ENCODE measurements around the gene NOSTRIN. TPM values are rescaled to one million over a fixed set of nuclear protein-coding genes. Genes with fewer than 3 reads are reported as not detected.

The NOSTRIN gene
- total and polyA plus RNA-seq, 2 of the 8 experiments (the other 6 are each of a cell fraction or from before 2014, with no cell fraction given) = not detected

DNA sequence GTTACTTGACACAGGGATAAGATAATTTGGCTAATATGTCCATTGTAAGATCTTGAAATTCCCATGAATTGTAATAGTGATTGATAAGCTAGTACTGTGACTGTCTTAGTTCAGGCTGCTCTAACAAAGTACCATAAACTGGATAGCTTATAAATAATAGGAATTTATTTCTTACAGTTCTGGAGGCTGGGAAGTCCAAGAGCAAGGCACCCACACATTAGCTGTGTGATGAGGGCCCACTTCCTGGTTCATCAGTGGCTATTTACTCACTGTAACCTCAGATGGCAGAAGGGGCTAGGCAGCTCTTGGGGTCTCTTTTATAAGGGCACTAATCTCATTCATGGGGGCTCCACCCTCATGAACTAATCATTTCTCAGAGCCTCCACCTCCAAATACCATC is 28.5 kb downstream of the NOSTRIN start (continued):
- TF ChIP-seq, protein P1, sequence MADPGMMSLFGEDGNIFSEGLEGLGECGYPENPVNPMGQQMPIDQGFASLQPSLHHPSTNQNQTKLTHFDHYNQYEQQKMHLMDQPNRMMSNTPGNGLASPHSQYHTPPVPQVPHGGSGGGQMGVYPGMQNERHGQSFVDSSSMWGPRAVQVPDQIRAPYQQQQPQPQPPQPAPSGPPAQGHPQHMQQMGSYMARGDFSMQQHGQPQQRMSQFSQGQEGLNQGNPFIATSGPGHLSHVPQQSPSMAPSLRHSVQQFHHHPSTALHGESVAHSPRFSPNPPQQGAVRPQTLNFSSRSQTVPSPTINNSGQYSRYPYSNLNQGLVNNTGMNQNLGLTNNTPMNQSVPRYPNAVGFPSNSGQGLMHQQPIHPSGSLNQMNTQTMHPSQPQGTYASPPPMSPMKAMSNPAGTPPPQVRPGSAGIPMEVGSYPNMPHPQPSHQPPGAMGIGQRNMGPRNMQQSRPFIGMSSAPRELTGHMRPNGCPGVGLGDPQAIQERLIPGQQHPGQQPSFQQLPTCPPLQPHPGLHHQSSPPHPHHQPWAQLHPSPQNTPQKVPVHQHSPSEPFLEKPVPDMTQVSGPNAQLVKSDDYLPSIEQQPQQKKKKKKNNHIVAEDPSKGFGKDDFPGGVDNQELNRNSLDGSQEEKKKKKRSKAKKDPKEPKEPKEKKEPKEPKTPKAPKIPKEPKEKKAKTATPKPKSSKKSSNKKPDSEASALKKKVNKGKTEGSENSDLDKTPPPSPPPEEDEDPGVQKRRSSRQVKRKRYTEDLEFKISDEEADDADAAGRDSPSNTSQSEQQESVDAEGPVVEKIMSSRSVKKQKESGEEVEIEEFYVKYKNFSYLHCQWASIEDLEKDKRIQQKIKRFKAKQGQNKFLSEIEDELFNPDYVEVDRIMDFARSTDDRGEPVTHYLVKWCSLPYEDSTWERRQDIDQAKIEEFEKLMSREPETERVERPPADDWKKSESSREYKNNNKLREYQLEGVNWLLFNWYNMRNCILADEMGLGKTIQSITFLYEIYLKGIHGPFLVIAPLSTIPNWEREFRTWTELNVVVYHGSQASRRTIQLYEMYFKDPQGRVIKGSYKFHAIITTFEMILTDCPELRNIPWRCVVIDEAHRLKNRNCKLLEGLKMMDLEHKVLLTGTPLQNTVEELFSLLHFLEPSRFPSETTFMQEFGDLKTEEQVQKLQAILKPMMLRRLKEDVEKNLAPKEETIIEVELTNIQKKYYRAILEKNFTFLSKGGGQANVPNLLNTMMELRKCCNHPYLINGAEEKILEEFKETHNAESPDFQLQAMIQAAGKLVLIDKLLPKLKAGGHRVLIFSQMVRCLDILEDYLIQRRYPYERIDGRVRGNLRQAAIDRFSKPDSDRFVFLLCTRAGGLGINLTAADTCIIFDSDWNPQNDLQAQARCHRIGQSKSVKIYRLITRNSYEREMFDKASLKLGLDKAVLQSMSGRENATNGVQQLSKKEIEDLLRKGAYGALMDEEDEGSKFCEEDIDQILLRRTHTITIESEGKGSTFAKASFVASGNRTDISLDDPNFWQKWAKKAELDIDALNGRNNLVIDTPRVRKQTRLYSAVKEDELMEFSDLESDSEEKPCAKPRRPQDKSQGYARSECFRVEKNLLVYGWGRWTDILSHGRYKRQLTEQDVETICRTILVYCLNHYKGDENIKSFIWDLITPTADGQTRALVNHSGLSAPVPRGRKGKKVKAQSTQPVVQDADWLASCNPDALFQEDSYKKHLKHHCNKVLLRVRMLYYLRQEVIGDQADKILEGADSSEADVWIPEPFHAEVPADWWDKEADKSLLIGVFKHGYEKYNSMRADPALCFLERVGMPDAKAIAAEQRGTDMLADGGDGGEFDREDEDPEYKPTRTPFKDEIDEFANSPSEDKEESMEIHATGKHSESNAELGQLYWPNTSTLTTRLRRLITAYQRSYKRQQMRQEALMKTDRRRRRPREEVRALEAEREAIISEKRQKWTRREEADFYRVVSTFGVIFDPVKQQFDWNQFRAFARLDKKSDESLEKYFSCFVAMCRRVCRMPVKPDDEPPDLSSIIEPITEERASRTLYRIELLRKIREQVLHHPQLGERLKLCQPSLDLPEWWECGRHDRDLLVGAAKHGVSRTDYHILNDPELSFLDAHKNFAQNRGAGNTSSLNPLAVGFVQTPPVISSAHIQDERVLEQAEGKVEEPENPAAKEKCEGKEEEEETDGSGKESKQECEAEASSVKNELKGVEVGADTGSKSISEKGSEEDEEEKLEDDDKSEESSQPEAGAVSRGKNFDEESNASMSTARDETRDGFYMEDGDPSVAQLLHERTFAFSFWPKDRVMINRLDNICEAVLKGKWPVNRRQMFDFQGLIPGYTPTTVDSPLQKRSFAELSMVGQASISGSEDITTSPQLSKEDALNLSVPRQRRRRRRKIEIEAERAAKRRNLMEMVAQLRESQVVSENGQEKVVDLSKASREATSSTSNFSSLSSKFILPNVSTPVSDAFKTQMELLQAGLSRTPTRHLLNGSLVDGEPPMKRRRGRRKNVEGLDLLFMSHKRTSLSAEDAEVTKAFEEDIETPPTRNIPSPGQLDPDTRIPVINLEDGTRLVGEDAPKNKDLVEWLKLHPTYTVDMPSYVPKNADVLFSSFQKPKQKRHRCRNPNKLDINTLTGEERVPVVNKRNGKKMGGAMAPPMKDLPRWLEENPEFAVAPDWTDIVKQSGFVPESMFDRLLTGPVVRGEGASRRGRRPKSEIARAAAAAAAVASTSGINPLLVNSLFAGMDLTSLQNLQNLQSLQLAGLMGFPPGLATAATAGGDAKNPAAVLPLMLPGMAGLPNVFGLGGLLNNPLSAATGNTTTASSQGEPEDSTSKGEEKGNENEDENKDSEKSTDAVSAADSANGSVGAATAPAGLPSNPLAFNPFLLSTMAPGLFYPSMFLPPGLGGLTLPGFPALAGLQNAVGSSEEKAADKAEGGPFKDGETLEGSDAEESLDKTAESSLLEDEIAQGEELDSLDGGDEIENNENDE (IDR thresholded peaks at IDR 0.05; ENCODE audit: insufficient replicate concordance, low read length) = no peak
- TF ChIP-seq CTBP2 (IDR thresholded peaks at IDR 0.05; ENCODE audit: borderline replicate concordance, insufficient read depth, insufficient read length, low read length) (no peak), POLR2A (IDR thresholded peaks at IDR 0.05; ENCODE audit: control extremely low read depth in 1 of 2, low read depth in 2 of 2, low read length in 2 of 2) (no peak), SP2 (IDR thresholded peaks at IDR 0.05; ENCODE audit: low read length) (no peak), SIN3A (conservative IDR thresholded peaks at IDR 0.05 in 1 of 2, IDR thresholded peaks at IDR 0.05 in 1 of 2; ENCODE audit: low read depth in 1 of 2, low read length in 2 of 2) (no peak)
- TF ChIP-seq, protein P2, sequence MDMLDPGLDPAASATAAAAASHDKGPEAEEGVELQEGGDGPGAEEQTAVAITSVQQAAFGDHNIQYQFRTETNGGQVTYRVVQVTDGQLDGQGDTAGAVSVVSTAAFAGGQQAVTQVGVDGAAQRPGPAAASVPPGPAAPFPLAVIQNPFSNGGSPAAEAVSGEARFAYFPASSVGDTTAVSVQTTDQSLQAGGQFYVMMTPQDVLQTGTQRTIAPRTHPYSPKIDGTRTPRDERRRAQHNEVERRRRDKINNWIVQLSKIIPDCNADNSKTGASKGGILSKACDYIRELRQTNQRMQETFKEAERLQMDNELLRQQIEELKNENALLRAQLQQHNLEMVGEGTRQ (IDR thresholded peaks at IDR 0.05; ENCODE audit: low read length) = no peak

Data from H1 (cell line).